H9 (cell line): ENCODE results near the gene SESTD1. TPM values are rescaled to one million over a fixed set of nuclear protein-coding genes. Genes with fewer than 3 reads are reported as not detected.

Source experiments
- DNase-seq: peaks from one replicate; pipeline ENCODE4 v3.0.0-alpha.2; 2017
- H2AFZ ChIP-seq: one replicate; pipeline ENCODE4 v1.6.1; 2013; ENCODE audit warnings: mild to moderate bottlenecking, low read length, control low read depth, moderate library complexity
- H2AK5ac ChIP-seq: 2 replicates; pipeline ENCODE4 v1.6.1; 2013; ENCODE audit warnings: low read length, control low read depth, mixed read lengths; ENCODE audit not compliant: insufficient read length
- H2BK120ac ChIP-seq: one replicate; pipeline ENCODE4 v1.6.1; 2013; ENCODE audit warnings: low read depth, mild to moderate bottlenecking, low read length, control low read depth, inconsistent platforms; ENCODE audit not compliant: poor library complexity, severe bottlenecking
- H2BK12ac ChIP-seq: 2 replicates; pipeline ENCODE4 v1.6.1; 2013; ENCODE audit warnings: low read length, control low read depth, mixed read lengths, low read depth; ENCODE audit not compliant: insufficient read length
- H2BK15ac ChIP-seq: 2 replicates; pipeline ENCODE4 v1.6.1; 2013; ENCODE audit warnings: low read depth, low read length, control low read depth
- H2BK20ac ChIP-seq: one replicate; pipeline ENCODE4 v1.6.1; 2013; ENCODE audit warnings: low read depth, mild to moderate bottlenecking, low read length, control low read depth, inconsistent platforms; ENCODE audit not compliant: poor library complexity, severe bottlenecking
- H2BK5ac ChIP-seq: 2 replicates; pipeline ENCODE4 v1.6.1; 2013; ENCODE audit warnings: low read length, control low read depth, mixed read lengths; ENCODE audit not compliant: insufficient read length
- H3K14ac ChIP-seq: 2 replicates; pipeline ENCODE4 v1.6.1; 2013; ENCODE audit warnings: low read length, control low read depth; ENCODE audit not compliant: insufficient read depth
- H3K18ac ChIP-seq: 2 replicates; pipeline ENCODE4 v1.6.1; 2013; ENCODE audit warnings: low read depth, mild to moderate bottlenecking, mixed read lengths, low read length, control low read depth; ENCODE audit not compliant: insufficient read length
- H3K23ac ChIP-seq: 2 replicates; pipeline ENCODE4 v1.6.1; 2013; ENCODE audit warnings: low read length, control low read depth, mixed read lengths, low read depth; ENCODE audit not compliant: insufficient read length
- H3K23me2 ChIP-seq: 2 replicates; pipeline ENCODE4 v1.6.1; 2013; ENCODE audit warnings: low read depth, mild to moderate bottlenecking, mixed read lengths, low read length, control low read depth; ENCODE audit not compliant: insufficient read length, poor library complexity, severe bottlenecking
- H3K27ac ChIP-seq: 2 replicates; pipeline ENCODE4 v1.5.1; 2013; ENCODE audit warnings: low read length, control low read depth, mixed read lengths, low read depth; ENCODE audit not compliant: insufficient read length
- H3K27me3 ChIP-seq: 2 replicates; pipeline ENCODE4 v1.6.1; 2013; ENCODE audit warnings: low read length, control low read depth, inconsistent platforms; ENCODE audit not compliant: insufficient read depth
- H3K4ac ChIP-seq: 2 replicates; pipeline ENCODE4 v1.6.1; 2013; ENCODE audit warnings: low read depth, mild to moderate bottlenecking, control low read depth, inconsistent platforms, low read length, moderate library complexity
- H3K4me1 ChIP-seq: 2 replicates; pipeline ENCODE4 v1.6.1; 2013; ENCODE audit warnings: low read length, control low read depth, inconsistent platforms; ENCODE audit not compliant: insufficient read depth
- H3K4me2 ChIP-seq: 2 replicates; pipeline ENCODE4 v1.6.1; 2013; ENCODE audit warnings: low read length, control low read depth, mixed read lengths; ENCODE audit not compliant: insufficient read length, insufficient read depth
- H3K56ac ChIP-seq: 2 replicates; pipeline ENCODE4 v1.6.1; 2013; ENCODE audit warnings: low read depth, mild to moderate bottlenecking, mixed read lengths, low read length, control low read depth; ENCODE audit not compliant: insufficient read length
- H3K79me1 ChIP-seq: 2 replicates; pipeline ENCODE4 v1.6.1; 2013; ENCODE audit warnings: low read depth, mild to moderate bottlenecking, moderate library complexity, low read length, control low read depth, inconsistent platforms; ENCODE audit not compliant: insufficient read depth, poor library complexity, severe bottlenecking
- H3K79me2 ChIP-seq: 2 replicates; pipeline ENCODE4 v1.6.1; 2013; ENCODE audit warnings: low read length, control low read depth, inconsistent platforms; ENCODE audit not compliant: insufficient read depth
- H3K9ac ChIP-seq: 2 replicates; pipeline ENCODE4 v1.6.1; 2013; ENCODE audit warnings: low read length, control low read depth, mixed read lengths; ENCODE audit not compliant: insufficient read length; ENCODE audit errors: extremely low read depth
- H3K9me3 ChIP-seq: one replicate; pipeline ENCODE4 v1.6.1; 2013; ENCODE audit warnings: low read depth, low read length, inconsistent platforms; ENCODE audit not compliant: control insufficient read depth
- H3T11ph ChIP-seq: one replicate; pipeline ENCODE4 v1.6.1; 2013; ENCODE audit warnings: mild to moderate bottlenecking, low read length, control low read depth, inconsistent platforms
- H4K20me1 ChIP-seq: one replicate; pipeline ENCODE4 v1.6.1; 2013; ENCODE audit not compliant: control insufficient read depth, insufficient read length, insufficient read depth
- H4K5ac ChIP-seq: 2 replicates; pipeline ENCODE4 v1.6.1; 2013; ENCODE audit warnings: low read depth, mild to moderate bottlenecking, mixed read lengths, low read length, control low read depth; ENCODE audit not compliant: insufficient read length
- H4K8ac ChIP-seq: replicated peaks from 2 replicates; pipeline ENCODE4 v1.6.1; 2013; ENCODE audit warnings: low read length, control low read depth, mixed read lengths, low read depth; ENCODE audit not compliant: insufficient read length
- H4K91ac ChIP-seq: 2 replicates; pipeline ENCODE4 v1.6.1; 2013; ENCODE audit warnings: low read depth, mild to moderate bottlenecking, moderate library complexity, mixed read lengths, low read length, control low read depth; ENCODE audit not compliant: insufficient read length
- H3K27ac Mint-ChIP-seq, 3 experiments: 2 replicates in 2 of 3; 3 replicates in 1 of 3; pipeline ENCODE4 v1.8.0; 2020 to 2021; ENCODE audit warnings: mixed read lengths in 3 of 3, mild to moderate bottlenecking in 1 of 3, moderate library complexity in 1 of 3
- H3K27me3 Mint-ChIP-seq: 2 replicates; pipeline ENCODE4 v1.8.0; 2021; ENCODE audit warnings: low read depth, mild to moderate bottlenecking, moderate library complexity, mixed read lengths
- H3K36me3 Mint-ChIP-seq, 3 experiments: 2 replicates in 2 of 3; 3 replicates in 1 of 3; pipeline ENCODE4 v1.8.0; 2020 to 2021; ENCODE audit warnings: low read depth in 3 of 3, mixed read lengths in 3 of 3; ENCODE audit not compliant: insufficient read depth in 1 of 3
- H3K4me1 Mint-ChIP-seq, 2 experiments: 2 replicates each; pipeline ENCODE4 v1.8.0; 2020; ENCODE audit warnings: mixed read lengths in 2 of 2
- H3K4me3 Mint-ChIP-seq, 2 experiments: 2 replicates in 1 of 2; 3 replicates in 1 of 2; pipeline ENCODE4 v1.8.0; 2020 to 2021; ENCODE audit warnings: mild to moderate bottlenecking in 2 of 2, mixed read lengths in 2 of 2, moderate library complexity in 1 of 2
- H3K9me3 Mint-ChIP-seq, 2 experiments: 2 replicates in 1 of 2; 3 replicates in 1 of 2; pipeline ENCODE4 v1.8.0; 2020; ENCODE audit warnings: mild to moderate bottlenecking in 2 of 2, mixed read lengths in 2 of 2, moderate library complexity in 1 of 2
- WGBS: extraction: QIAGEN DNeasy Blood & Tissue Kit; methylation state at CpG from one replicate; pipeline ENCODE4 v1.1.7; 2013; ENCODE audit warnings: missing lambda C conversion rate, low lambda C conversion rate, mixed read lengths; ENCODE audit not compliant: insufficient read length; ENCODE audit errors: extremely low coverage; 5-methylcytosine and 5-hydroxymethylcytosine counted together
- total RNA-seq: library from RNA; stranded (reverse); gene quantifications from 2 replicates; pipeline ENCODE4 v1.2.1, GENCODE V29; 2021
- TF ChIP-seq, protein P1 (sequence below): fragments of 200-600 bp; sonication (generic); conservative IDR thresholded peaks from 3 replicates; pipeline ENCODE4 v1.8.0; 2021; ENCODE audit warnings: antibody characterized with exemption, mild to moderate bottlenecking

Gene SESTD1
- total RNA-seq, 1 experiment from 2014 or later, result 44.4 TPM

DNA sequence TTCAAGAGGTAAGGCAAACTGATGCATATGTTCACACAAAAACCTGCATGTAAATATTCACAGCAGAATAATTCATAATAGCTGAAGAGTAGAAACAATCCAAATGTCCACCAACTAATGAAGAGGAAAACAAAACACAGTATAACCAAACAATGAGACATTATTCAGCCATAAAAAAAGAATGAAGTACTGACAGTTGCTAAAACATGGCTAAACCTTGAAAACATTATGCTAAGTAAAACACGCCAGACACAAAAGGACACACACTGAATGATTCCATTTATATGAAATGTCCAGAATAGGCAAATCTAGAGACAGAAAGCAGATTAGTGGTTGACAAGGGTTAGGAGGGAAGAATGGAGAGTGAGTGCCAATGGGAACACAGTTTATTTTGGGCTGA lies 86.9 kb downstream of the SESTD1 start:
- TF ChIP-seq, protein P1, sequence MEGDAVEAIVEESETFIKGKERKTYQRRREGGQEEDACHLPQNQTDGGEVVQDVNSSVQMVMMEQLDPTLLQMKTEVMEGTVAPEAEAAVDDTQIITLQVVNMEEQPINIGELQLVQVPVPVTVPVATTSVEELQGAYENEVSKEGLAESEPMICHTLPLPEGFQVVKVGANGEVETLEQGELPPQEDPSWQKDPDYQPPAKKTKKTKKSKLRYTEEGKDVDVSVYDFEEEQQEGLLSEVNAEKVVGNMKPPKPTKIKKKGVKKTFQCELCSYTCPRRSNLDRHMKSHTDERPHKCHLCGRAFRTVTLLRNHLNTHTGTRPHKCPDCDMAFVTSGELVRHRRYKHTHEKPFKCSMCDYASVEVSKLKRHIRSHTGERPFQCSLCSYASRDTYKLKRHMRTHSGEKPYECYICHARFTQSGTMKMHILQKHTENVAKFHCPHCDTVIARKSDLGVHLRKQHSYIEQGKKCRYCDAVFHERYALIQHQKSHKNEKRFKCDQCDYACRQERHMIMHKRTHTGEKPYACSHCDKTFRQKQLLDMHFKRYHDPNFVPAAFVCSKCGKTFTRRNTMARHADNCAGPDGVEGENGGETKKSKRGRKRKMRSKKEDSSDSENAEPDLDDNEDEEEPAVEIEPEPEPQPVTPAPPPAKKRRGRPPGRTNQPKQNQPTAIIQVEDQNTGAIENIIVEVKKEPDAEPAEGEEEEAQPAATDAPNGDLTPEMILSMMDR, result no peak
- peaks cover 4 to 6% (median 4%) of the 10 kb centered on the region in 3 experiments; a peak in 6 of 7 replicates for H3K36me3 Mint-ChIP-seq
- H3K79me1 ChIP-seq, result no peaks in the 10 kb centered on the region

More for the DNA sequence above, 86.9 kb downstream of the SESTD1 start:
- Histone ChIP-seq H3K4ac (no peak overlapping the region), H4K8ac (no peak overlapping the region), H4K5ac (no peak overlapping the region), H3K27me3 (no peaks in the 10 kb centered on the region), H3K23ac (no peak overlapping the region), H2BK120ac (no peak overlapping the region), H4K20me1 (no peaks in the 10 kb centered on the region), H2AK5ac (no peak overlapping the region), H2BK20ac (no peak overlapping the region), H3K9ac (no peak overlapping the region), H3K27ac (no peak overlapping the region), H3K9me3 (no peaks in the 10 kb centered on the region), H2AFZ (no peak overlapping the region), H3T11ph (no peak overlapping the region), H2BK12ac (no peak overlapping the region), H3K4me1 (peaks cover 13% of the 10 kb centered on the region), H3K4me2 (no peak overlapping the region), H3K56ac (no peak overlapping the region), H3K14ac (no peak overlapping the region), H2BK5ac (no peak overlapping the region), H2BK15ac (no peak overlapping the region), H4K91ac (no peak overlapping the region), H3K18ac (no peak overlapping the region), H3K79me2 (no peaks in the 10 kb centered on the region), H3K23me2 (no peaks in the 10 kb centered on the region)
- WGBS, result no CpG with 5 or more reads among the region's 1 CpG
- no peak overlapping the region for H3K4me3 Mint-ChIP-seq
- DNase-seq, result no peak
- peaks cover 28 to 51% of the 10 kb centered on the region in 2 experiments for H3K4me1 Mint-ChIP-seq
- peak overlapping the region in 2 of 3 experiments; percentile 0 to 59; a peak in 3 of 7 replicates for H3K27ac Mint-ChIP-seq
- no peaks in the 10 kb centered on the region for H3K27me3 Mint-ChIP-seq
- no peaks in the 10 kb centered on the region for H3K9me3 Mint-ChIP-seq
